ENCODE results near the gene C12orf43. TPM values are rescaled to one million over a fixed set of nuclear protein-coding genes. Genes with fewer than 3 reads are reported as not detected.

C12orf43 gene, protein sequence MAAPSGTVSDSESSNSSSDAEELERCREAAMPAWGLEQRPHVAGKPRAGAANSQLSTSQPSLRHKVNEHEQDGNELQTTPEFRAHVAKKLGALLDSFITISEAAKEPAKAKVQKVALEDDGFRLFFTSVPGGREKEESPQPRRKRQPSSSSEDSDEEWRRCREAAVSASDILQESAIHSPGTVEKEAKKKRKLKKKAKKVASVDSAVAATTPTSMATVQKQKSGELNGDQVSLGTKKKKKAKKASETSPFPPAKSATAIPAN
- total RNA-seq: 11.6 and 14.4 TPM in 2 replicates

DNA sequence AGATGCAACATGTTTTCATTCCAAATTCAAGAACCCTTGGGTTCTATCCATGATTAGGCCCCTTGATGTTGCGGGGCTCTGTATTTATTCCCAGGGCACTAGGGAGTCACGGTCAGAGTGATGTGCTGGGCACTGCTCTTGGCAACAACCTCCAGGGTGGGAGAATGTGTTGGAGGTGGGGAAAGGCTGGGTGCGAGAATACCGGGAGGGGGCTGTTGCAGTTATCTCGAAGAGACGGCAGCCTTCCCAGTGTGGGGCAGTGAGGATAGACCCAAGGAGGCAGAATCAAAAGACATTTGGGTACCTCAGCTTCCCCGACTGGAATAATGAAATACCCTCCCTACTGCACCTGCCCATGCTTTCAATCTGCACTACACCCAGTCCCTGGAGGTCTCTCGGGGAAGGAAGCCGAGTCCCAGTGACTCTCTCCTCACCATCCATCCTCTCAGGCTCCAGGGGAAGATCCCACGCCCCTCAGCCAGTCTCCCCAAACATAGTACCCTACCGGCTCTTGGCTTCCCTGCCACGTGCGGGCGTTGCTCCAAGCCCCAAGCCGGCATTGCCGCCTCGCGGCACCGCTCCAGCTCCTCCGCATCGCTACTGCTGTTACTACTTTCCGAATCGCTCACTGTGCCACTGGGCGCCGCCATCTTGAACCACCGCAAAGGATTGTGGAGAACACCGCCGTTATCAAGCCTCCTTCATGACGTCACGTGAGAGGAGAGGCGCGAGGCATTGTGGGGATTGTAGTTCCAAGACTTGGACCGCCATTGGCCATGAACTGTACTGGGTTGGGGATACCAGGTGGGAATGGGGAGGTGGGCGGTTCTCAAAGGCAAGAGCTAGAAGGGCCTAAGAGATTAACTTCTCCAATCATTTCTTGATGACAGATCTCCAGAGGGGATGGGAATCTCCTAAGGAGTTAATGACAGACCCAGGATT is at the start of gene C12orf43:
Gene C12orf43 (minus strand): TSS at position 663 of the 942 bp plus-strand sequence. CDS start 13 bp downstream, at position 650.

DNA sequence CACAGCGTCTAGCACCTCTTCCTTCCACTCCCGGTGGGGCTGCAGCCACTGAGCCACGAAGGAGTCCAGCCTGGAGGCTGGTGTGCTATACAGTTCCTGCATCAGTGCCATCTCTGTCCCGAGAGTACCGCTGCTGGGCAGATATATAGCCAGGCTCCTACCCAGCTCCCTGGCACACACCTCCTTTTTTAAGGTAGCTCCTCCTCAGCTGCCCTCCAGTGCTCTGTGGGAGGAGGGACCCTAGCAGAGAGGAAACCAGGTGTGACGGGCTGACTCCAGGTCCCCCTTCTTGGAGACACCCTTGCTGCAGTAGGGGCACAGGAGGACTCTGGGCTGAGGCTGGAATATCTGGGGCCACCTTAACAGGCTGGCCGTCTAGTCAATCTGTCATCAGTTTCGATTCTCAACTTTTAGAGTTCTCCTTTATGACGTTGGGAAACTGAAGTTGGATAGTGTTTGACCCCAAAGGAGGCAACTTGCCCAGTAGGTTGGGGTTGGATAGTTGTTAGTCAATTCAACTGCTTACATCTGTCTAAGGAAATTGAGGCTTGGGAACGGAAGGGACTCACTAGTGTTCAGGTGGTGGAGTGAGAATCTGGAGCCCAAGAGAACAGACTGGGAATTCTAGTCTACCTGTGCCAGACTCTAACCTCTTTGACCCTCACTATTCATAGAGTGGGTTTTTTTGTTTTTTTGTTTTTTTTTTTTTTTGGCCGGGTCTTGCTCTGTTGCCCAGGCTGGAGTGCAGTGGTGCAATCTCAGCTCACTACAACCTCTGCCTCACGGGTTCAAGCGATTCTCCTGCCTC is 22.8 kb upstream of the C12orf43 start, which contains the start of gene OASL:
Gene OASL (minus strand): TSS at position 386 of the 808 bp plus-strand sequence. CDS start 275 bp downstream, at position 111.

DNA sequence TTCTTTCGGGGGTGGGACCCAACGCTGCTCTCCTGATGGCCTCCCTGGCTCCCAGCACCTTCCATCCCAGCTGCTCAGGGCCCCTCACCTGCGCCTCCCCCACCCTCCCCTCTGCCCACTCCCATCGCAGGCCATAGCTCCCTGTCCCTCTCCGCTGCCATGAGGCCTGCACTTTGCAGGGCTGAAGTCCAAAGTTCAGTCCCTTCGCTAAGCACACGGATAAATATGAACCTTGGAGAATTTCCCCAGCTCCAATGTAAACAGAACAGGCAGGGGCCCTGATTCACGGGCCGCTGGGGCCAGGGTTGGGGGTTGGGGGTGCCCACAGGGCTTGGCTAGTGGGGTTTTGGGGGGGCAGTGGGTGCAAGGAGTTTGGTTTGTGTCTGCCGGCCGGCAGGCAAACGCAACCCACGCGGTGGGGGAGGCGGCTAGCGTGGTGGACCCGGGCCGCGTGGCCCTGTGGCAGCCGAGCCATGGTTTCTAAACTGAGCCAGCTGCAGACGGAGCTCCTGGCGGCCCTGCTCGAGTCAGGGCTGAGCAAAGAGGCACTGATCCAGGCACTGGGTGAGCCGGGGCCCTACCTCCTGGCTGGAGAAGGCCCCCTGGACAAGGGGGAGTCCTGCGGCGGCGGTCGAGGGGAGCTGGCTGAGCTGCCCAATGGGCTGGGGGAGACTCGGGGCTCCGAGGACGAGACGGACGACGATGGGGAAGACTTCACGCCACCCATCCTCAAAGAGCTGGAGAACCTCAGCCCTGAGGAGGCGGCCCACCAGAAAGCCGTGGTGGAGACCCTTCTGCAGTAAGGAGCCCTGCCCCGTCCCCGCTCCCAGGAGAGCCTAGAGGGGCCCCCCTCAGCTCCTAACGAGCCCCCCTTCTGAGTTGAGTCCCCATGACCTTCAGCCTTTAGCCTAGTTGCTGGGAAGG is 37.7 kb downstream of the C12orf43 start, which contains the start of gene HNF1A:
Gene HNF1A (plus strand): TSS at position 248 of the 924 bp plus-strand sequence. CDS start 226 bp downstream, at position 474.

Other genes starting within 250 kb of the C12orf43 start
- 5.2 and 7.1 TPM in 2 replicates for gene SPPL3, start 112.1 kb downstream of the C12orf43 start, total RNA-seq
- gene HNF1A, start 37.9 kb downstream of the C12orf43 start, total RNA-seq: not detected in 2 replicates
- 0.15 TPM in 1 of 2 replicates, not detected in the other for gene OASL, start 22.8 kb upstream of the C12orf43 start, total RNA-seq
- gene P2RX7, start 116.4 kb upstream of the C12orf43 start, total RNA-seq: 0.15 and 0.50 TPM in 2 replicates
- gene P2RX4, start 193.6 kb upstream of the C12orf43 start, total RNA-seq: 23.6 and 29.4 TPM in 2 replicates